GM20000 (cell line): Measurements from ENCODE around the gene TRH.
A peak's percentile ranks its signal among the peaks of the same experiment; 100 is the strongest.
"Not testable (repeated sequence)": the region's sequence is repeated elsewhere in the genome, so short reads cannot be mapped to it uniquely, and the experiment has no call there.

Experiments used
- DNase-seq: peaks from one replicate; pipeline ENCODE4 v3.0.0; 2012; ENCODE audit warnings: low spot score
- CTCF ChIP-seq: IDR thresholded peaks from 2 replicates; pipeline ENCODE4 v1.5.1; 2012; ENCODE audit warnings: mild to moderate bottlenecking, control low read depth; ENCODE audit errors: extremely low read depth, missing control alignments

TRH gene

DNA sequence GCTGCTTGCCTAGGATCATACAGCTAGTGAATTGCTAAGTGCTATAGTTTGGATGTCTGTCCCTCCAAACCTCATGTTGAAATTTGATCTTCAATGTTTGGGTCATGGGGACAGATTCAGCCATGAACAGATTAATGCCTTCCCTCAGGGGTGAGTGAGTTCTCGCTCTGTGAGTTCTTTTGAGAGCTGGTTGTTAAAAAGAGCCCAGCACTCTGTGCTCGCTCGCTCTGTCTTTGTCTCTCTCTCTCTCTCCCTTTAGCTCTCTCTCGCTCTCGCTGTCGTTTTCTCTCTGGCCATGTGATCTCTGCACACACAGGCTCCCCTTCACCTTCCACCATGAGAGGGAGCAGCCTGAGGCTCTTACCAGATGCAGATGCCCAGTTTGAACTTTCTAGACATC, 14.9 kb downstream of the TRH start:
- no peak for DNase-seq
- no peak for TF ChIP-seq CTCF

DNA sequence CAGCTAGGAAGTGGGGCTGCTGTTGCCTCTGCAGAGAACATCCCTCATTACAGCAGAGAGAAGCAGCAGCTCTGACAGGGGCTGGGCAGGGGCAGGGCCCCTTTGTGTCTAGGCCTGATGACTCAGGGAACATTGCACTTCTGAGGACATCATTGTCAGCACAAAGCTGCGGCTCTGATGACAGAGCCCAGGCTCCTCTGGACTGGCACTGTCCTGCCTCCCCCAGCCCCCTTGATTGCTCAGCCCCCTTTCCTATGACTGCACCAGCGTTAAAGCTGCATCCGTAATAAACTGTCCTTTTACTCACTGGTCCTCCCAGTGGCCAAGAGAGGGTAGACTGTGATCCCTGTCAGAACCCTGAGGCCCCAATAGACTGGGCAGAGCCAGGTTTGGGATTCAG, 18.3 kb downstream of the TRH start:
- no peak for TF ChIP-seq CTCF
- no peak for DNase-seq

GRCh38 chr3:129994883-129995559, 20.5 kb downstream of the TRH start:
- DNase-seq, result no peak
- TF ChIP-seq CTCF, result no peak

DNA sequence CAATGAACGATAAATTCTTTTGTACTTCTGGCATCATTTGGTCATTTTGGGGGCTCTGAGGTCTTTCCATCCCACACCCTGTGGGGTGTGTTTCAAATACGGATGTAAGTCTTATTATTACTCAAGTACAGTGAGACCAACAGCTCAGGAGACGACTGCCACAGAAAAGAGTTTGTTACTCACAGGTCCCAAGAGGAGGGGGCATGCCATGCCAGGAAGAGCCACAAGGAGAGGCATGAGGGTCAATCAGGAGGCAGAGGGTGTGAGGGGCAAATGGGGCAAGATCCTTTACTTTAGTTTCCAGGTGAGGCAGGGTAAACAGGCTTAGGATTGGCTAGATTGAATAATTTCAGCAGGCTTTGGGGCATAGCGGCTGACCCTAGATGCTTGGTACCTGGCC, 21.6 kb downstream of the TRH start:
- no peak for DNase-seq

DNA sequence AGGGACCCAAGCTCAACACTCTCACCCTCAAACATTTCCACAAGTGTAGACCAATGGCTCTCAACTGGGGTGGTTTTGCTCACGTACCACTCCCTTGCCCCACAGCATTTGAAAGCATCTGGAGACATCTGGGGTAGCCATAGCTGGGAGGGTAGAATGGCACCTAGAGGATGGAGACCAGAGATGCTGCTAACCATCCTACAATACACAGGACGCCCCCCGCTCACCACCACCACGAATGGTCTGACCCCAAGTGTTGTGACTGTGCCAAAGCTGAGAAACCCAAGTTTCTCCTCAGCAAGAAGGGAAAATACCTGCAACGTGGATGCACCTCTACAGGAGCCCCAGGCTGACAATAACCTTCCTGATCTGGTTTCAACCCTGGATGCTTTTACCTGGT, 24.7 kb downstream of the TRH start:
- not testable (repeated sequence) for DNase-seq

More for the DNA sequence above, 21.6 kb downstream of the TRH start:
- no peak for TF ChIP-seq CTCF

GRCh38 chr3:130002666-130003598, 28.4 kb downstream of the TRH start:
- DNase-seq, result peak; percentile 85
- peak; percentile 94 for TF ChIP-seq CTCF

DNA sequence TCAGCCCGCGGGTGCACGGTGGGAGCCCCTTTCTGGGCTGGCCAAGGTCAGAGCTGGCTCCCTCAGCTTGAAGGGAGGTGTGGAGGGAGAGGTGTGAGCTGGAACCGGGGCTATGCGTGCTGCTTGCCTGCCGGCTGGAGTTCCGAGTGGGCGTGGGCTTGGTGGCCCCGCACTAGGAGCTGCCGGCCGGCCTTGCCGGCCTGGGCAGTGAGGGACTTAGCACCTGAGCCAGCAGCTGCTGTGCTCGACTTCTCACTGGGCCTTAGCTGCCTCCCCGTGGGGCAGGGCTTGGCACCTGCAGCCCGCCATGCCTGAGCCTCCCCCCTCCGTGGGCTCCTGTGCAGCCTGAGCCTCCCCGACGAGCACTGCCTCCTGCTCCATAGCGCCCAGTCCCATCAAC, 36.0 kb downstream of the TRH start:
- no peak for DNase-seq
- TF ChIP-seq CTCF, result no peak

DNA sequence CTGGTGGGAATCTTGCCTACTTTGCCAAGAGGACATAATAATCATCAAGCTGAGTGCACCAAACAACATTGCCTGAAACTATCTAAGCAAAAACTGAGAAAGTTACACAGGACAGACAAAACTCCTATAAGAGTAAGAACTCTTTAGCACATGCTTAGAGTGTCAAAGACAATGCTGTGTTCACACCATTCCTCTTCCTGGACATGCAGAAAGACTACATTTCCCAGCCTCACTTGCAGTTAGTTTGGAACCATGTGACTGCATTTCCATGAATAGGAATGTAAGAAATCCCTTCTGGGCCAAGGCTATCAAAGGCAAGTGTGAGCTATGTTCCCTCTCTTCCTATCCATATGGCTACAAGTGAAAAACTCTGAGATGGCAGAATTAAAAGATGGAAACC, 37.6 kb downstream of the TRH start:
- not testable (repeated sequence) for DNase-seq

DNA sequence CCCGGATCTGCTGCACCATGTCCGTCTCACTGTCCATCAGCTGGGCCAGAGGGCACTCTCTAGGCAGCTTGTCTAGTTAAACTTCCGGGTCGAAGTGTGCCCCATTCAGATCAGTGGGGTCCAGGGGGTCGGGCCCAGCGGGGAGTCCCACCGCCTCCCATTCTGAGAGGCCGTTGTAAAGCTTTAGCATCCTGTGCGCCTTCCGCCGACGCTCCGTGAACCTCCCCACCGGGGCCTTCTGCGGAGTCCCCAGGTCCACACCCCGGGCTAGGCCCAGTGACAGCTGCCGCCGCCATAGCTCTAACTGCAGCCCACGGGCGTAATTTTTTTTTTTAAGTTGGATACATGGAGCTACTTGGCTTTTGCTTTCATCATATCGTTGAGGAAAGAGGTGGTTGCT, 38.7 kb downstream of the TRH start:
- DNase-seq, result not testable (repeated sequence)
